Amniotic epithelial cell (primary cell): ENCODE results near the gene PRR30.
A peak's percentile ranks its signal among the peaks of the same experiment; 100 is the strongest.

Experiments
- DNase-seq: peaks from one replicate; pipeline ENCODE4 v3.0.0-alpha.2; 2010; ENCODE audit warnings: low read depth

Gene PRR30

GRCh38 chr2:27097341-27097740 is 41.9 kb downstream of the PRR30 start:
- no peak for DNase-seq

DNA sequence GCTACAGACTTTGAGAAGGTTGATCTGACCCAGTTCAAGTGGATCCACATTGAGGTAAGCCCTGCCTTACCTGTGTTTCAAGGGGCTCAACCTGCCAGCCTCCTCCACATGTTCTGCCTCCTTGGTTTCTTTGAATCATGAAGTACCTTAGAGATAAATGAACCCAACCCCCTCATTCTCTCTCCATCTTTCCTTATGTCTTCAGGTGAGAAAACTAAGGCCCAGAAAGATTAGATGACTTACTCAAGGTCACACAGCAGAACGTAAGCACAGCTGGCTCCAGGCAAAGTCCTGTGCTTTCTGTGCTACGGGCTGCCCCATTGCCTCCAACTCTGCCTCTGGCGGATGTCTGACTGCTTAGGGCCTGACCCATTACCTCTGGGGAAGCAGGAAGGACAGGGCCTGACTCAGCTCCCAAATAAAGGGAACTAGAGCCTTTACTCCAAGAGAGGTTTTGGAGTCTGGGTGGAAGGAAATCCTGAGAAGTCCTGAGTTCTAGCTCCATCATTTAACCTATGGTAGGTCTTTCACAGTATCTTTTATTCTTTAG is 42.4 kb downstream of the PRR30 start:
- no peak for DNase-seq

DNA sequence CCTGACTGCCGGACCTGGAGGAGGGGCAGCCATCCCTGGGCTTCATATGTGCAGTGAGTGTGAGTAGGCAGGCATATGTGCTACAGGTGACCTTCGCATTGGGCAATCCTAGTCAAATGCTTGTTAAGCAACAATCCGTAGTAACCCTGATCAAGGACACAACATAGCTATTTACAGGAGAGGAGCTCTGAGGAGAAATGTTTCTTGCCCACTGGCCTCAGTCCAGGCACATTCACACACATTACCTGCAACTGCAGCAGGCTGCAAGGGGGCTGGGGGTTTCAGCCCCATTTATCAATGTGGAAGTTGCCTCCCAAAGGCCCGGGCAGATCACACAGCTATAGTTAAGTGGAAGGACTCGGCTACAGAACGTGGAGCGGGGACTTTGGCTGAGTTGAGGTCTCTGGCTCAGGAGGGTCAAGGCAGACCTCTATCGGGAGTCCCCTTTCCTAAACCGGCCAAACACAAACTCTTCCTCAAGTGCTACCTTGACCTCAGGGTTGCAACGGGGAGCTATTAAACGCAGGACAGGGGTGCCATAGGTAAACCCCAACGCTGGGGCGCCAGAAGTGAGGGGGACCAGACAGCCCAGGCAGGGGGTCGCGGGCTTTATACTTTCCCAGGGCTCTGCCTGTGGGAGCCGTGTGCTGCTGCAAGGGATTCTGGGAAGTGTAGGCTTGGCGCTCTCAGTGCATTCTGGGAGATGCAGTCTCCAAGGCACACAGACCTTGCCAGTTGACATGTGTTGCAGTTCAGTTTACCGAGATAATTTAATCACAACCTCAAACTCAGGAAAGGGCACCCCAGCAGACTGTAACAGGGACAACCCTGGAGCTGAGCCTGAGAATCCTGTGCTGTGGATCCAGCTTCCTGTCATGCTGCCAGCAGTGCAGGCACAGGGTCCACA is 43.2 kb downstream of the PRR30 start:
- peak; percentile 73 for DNase-seq

GRCh38 chr2:27095427-27095744 is 43.8 kb downstream of the PRR30 start:
- DNase-seq: no peak

DNA sequence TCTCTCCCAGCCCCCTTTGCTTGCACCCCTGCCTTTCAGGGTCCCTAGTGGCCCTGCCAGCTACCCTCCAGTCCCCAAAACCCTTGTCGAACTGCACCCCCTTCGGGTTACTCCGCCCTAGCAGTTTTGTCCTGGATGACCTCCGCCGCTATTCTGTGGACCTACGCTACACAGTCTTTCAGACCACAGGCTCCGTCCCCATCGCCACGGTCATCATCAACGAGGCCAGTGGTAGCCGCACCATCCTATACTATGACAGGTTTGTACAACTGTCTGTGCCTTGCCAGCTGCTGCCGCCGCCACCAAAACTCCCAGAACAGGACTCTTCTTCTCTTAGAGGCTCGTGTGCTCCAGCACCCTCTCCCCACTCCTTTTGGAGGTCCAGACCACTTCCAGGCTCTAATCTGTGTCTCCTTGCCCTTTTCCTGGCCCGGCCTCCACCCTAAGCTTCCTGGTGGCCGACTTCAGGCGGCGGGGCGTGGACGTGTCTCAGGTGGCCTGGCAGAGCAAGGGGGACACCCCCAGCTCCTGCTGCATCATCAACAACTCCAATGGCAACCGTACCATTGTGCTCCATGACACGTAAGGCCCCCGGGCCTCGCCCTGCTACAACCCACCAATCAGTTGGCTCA is 44.7 kb downstream of the PRR30 start:
- DNase-seq: no peak

GRCh38 chr2:27093430-27094352 is 45.5 kb downstream of the PRR30 start:
- DNase-seq: no peak

DNA sequence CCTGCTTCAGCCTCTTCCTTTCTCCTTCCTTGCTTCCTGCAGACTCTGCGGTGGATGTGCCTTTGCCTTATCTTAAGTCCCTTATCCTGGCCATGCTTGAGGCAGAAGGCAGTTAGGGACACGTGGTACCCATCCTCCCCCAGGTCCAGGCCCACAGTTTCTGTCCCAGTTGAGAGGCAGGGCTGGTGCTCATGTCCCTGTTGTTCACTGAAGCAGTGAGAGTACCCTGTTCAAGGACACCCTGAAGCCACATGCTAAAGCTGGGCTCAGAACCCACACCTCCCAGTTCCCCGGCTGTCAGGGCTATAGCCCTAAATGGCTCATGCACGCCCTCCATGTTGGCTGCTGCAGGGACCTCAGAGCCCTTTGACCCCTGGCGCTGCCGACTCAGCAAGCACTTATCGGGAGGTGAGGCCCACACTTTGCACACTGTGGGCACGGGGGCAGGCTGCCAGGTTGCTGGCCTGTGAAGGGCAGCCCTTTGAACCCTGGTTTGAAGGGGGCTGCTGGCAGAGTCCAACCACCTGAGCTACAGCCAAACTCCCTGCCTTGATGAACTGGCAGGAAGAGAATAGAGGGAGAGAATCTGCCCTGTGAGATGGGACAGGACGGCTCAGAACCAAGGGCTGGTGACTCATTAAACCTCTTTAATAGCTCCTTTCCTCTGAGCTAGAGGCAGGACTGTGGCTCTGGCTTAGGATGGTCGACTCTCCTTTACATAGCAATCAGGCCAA is 46.3 kb downstream of the PRR30 start:
- DNase-seq: no peak

DNA sequence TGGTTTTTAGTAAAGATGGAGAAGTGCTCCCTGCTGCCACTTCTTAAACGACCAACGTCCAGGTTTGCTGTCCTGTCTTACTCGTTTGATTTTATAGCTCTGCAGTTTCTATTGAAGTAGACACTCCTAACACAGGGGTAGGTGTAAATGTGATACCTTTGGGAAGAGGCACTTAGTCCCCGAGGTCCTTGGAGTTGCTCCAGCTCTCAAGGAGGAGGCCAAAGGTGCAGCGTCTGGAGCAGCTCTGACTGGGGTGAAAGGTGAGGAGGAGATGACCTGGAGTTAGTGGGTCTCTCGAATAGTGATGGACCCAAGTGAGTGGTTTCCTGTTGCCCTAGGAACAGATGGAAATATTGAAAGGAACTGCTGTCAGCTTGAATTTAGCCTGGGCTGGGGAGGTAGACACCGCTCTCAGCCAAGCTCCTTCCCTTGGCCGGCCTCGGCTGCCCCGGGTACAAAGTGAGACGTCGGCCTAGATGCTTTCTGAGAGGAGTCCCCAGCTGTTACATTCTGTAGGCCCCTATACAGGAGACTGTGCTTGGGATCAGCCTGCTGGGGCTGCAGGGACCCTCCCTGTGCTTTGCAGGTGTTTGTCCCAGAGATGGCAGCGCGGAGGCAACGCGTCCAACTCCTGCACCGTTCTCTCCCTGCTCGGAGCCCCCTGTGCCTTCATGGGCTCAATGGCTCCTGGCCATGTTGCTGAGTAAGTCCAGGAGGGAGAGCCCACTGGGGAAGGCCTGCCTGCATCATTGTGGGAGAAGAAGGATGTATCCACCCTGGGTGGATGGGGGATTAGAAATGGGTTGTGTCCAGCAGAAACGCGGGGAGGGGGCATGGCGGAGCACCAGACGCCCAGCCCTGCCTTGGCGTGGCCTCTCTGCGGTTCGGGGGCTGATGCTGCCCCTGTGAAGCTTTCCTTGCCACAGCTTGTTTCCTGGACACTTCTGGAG is 47.2 kb downstream of the PRR30 start:
- DNase-seq: no peak

DNA sequence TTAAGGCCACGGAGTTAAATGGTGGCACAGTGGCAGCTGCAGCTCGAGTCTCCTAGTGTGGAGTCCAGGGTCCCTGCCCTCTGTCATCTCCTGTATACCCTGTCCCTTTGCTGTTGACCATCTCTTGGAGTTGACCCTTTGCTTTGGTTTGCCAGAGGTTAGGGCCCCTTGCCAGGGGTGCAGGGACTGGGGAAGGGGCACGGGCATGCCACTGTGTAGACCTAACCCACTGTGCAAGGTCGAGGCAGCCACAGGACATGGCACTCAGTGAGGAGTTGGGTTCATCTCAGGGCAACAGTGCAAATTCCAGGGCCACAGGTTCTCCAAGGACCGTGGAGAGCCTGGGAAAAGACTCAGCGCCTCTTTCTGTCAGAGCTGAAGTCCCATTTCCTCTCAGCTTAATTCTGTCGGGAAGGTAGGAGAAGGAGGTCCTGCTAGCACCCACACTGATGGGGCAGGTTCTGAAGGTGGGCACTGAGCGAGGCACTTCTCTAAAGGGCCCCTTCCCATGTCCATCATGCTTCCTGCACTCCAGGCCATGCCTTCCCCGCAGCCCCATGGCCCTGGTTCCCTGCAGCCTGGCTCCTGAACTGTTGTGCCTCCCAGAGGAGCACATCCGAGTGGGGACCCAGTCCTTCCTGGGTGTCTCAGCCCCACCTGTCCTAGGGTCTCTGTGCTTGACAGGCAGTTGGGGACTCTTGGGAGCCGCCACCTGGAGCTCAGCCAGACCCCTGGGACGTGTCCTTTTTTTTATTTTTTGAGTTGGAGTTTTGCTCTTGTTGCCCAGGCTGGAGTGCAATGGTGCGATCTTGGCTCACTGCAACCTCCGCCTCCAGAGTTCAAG is 49.9 kb downstream of the PRR30 start:
- no peak for DNase-seq

GRCh38 chr2:27088634-27089033 is 50.6 kb downstream of the PRR30 start:
- DNase-seq: no peak

DNA sequence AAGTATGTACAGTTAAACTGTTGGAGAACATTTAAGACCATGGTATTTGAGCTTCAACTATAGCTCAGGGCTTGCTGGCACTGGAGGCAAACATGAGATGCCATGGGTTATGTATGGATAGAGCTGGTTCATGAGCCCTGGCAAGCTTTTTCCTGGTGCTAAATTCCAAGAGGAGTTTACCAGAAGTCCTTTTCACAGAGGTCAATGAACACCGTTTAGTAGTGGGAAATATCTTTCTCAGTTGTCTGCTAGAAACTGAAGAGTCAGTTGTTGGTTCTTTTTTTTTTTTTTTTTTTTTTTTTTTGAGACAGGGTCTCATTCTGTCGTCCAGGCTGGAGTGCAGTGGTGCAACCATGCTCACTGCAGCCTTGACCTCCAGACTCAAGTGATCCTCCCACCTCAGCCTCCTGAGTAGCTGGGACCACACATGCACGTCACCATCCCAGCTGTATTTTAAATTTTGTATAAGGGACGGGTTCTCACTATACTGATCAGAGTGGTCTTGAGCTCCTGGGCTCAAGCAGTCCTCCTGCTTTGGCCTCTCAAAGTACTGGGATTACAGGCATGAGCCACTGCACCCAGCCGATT is 51.3 kb downstream of the PRR30 start:
- DNase-seq: no peak
